GM12874 (cell line): ENCODE data around the gene CAMTA1.

Experiments used
- TF ChIP-seq, protein P1 (sequence below): IDR thresholded peaks from 2 replicates; pipeline ENCODE4 v1.5.1; 2011; ENCODE audit warnings: low read depth, mild to moderate bottlenecking, control low read depth, low read length, moderate library complexity; ENCODE audit not compliant: insufficient read depth

CAMTA1 gene

DNA sequence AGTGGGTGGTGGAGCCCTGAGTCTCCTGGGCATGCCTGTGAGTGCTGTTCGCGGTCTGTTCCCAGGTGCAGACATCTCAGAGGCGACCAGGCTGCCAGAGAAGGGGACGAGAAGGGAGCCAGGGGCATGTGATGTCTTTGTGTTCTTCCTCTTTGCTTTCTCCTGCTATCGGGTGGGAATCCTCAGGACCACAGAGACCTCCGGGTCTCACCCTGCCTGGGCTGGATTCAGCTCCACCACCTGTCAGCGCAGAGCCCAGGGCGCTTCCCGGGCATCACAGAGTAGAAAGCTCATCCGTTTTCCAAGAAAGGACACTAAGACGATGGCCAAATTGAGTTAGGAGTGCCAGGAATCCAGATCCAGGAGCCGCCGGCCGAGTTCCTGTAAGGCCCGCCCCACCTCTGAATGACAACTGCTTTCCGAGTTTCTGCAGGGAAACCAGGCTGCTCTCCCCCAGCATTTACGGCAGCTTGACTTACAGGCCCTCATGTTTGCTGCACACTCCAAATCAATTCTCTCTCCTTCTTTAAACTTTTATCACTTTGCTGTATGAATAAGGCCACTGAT, 130.8 kb downstream of the CAMTA1 start:
- TF ChIP-seq, protein P1, sequence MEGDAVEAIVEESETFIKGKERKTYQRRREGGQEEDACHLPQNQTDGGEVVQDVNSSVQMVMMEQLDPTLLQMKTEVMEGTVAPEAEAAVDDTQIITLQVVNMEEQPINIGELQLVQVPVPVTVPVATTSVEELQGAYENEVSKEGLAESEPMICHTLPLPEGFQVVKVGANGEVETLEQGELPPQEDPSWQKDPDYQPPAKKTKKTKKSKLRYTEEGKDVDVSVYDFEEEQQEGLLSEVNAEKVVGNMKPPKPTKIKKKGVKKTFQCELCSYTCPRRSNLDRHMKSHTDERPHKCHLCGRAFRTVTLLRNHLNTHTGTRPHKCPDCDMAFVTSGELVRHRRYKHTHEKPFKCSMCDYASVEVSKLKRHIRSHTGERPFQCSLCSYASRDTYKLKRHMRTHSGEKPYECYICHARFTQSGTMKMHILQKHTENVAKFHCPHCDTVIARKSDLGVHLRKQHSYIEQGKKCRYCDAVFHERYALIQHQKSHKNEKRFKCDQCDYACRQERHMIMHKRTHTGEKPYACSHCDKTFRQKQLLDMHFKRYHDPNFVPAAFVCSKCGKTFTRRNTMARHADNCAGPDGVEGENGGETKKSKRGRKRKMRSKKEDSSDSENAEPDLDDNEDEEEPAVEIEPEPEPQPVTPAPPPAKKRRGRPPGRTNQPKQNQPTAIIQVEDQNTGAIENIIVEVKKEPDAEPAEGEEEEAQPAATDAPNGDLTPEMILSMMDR, result no peak

- TF ChIP-seq, protein P1, result no peak
These were observed 131.8 kb downstream of the CAMTA1 start for GRCh38 chr1:6917067-6917466.

DNA sequence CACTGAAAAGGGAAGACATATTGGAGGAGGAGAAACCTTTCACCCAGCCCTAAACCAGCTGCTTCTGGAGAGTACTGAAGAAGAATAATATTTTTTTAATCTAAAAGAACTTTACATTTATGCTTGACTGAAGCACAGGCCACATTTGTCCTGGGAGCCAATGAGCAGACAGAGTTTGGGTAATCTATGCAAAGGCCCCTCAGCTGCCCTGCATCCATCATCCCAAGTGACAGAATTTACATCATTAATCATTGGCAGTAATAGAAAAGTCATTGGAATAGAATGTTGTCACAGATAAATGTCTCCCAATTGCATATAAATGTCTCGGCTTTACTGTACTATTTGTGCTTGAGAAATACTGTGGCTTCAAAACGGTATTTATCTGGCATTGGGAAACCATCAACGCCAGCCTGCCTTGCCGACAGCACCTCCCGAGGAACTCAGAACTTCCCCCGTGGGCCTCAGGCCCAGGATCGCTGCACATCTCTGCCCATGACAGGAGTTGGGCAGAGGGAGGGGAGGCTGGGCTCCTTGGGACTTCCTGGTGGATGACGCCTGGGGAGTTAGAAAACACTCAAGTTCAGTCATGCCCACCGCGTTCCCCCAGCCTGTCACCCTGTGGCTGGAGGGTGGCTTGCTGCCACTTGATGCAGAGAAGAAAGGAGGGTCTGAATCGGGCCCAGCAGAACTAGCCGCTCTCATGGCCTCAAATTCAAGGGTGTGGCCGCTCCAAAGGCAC, 133.1 kb downstream of the CAMTA1 start:
- TF ChIP-seq, protein P1, result no peak

GRCh38 chr1:6918925-6919511, 133.8 kb downstream of the CAMTA1 start:
- TF ChIP-seq, protein P1, result no peak

- TF ChIP-seq, protein P1, result no peak
These were observed 137.1 kb downstream of the CAMTA1 start for GRCh38 chr1:6922096-6922931.

- TF ChIP-seq, protein P1, result no peak
These were observed 137.8 kb downstream of the CAMTA1 start for GRCh38 chr1:6923012-6923411.

- TF ChIP-seq, protein P1, result no peak
These were observed 138.2 kb downstream of the CAMTA1 start for GRCh38 chr1:6923416-6923815.
